Lung (tissue), 12 donors: ENCODE data around the gene TTLL9. TPM values are rescaled to one million over a fixed set of nuclear protein-coding genes. Genes with fewer than 3 reads are reported as not detected.

Experiments used
- ATAC-seq: fragments of 200-7000 bp; cut with Tn5 transposase; one replicate; pipeline ENCODE4 v1.9.1; 2020; ENCODE audit warnings: moderate number of reproducible peaks; ENCODE audit not compliant: insufficient read depth, low FRiP score
- DNase-seq, 3 donors: peaks; one replicate each; pipeline ENCODE4 v3.0.0-alpha.2; 2013 to 2017
- H3K27ac ChIP-seq, 2 donors: one replicate each; pipeline ENCODE4 v1.5.1; 2013; ENCODE audit warnings: mild to moderate bottlenecking in 2 of 2, moderate library complexity in 2 of 2, control low read depth in 1 of 2, inconsistent platforms in 1 of 2, low read depth in 1 of 2, low read length in 1 of 2
- H3K27me3 ChIP-seq, 3 donors: one replicate each; pipeline ENCODE4 v1.5.1; 2013; ENCODE audit warnings: low read length in 2 of 3; ENCODE audit not compliant: control insufficient read depth in 3 of 3, insufficient read depth in 3 of 3
- H3K36me3 ChIP-seq, 4 donors: one replicate each; pipeline ENCODE4 v1.5.1; 2013; ENCODE audit warnings: low read length in 4 of 4, mild to moderate bottlenecking in 1 of 4, moderate library complexity in 1 of 4; ENCODE audit not compliant: control insufficient read depth in 4 of 4, insufficient read depth in 4 of 4
- H3K4me1 ChIP-seq, 5 donors: one replicate each; pipeline ENCODE4 v1.5.1; 2013; ENCODE audit warnings: low read length in 5 of 5, mild to moderate bottlenecking in 2 of 5, moderate library complexity in 1 of 5; ENCODE audit not compliant: control insufficient read depth in 5 of 5, insufficient read depth in 5 of 5
- H3K4me3 ChIP-seq: one replicate; pipeline ENCODE4 v1.5.1; 2013; ENCODE audit warnings: mild to moderate bottlenecking, control low read depth, moderate library complexity
- H3K9ac ChIP-seq, 2 donors: one replicate each; pipeline ENCODE4 v1.5.1; 2013; ENCODE audit warnings: low read length in 2 of 2, control low read depth in 1 of 2; ENCODE audit not compliant: insufficient read depth in 1 of 2
- H3K9me3 ChIP-seq, 4 donors: one replicate each; pipeline ENCODE4 v1.5.1; 2013; ENCODE audit warnings: low read length in 3 of 4, mild to moderate bottlenecking in 1 of 4, moderate library complexity in 1 of 4; ENCODE audit not compliant: control insufficient read depth in 4 of 4, insufficient read depth in 3 of 4
- WGBS, 2 donors: extraction: QIAGEN DNeasy Blood & Tissue Kit; methylation state at CpG; one replicate each; pipeline ENCODE4 v1.1.7; 2013; 5-methylcytosine and 5-hydroxymethylcytosine counted together
- polyA plus RNA-seq, 2 donors: library from polyadenylated mRNA; stranded (reverse); fragments of 200-250 nt; gene quantifications; one replicate each; pipeline ENCODE4 v1.2.1, GENCODE V29; 2013
- total RNA-seq, 2 donors: library from RNA; depleted of rRNA in 1 of 2; stranded (reverse); fragments of >200 nt in 1 of 2; gene quantifications; one replicate each; pipeline ENCODE4 v1.2.1, GENCODE V29; 2014 to 2021
- TF ChIP-seq, protein P1 (sequence below): IDR thresholded peaks from 2 replicates; pipeline ENCODE4 v1.5.1; 2012; ENCODE audit warnings: mild to moderate bottlenecking; ENCODE audit errors: control extremely low read depth, extremely low read depth
- donor health status: control.
- donor health status: control.
- donor health status: Bipolar disorder and iron deficiency.
- donor health status: healthy.
- donor health status: DM: yes; HTN: yes; CAD: no.

TTLL9 gene
- total and polyA plus RNA-seq, 4 donors = 1.9 to 8.9 (median 4.8) TPM

DNA sequence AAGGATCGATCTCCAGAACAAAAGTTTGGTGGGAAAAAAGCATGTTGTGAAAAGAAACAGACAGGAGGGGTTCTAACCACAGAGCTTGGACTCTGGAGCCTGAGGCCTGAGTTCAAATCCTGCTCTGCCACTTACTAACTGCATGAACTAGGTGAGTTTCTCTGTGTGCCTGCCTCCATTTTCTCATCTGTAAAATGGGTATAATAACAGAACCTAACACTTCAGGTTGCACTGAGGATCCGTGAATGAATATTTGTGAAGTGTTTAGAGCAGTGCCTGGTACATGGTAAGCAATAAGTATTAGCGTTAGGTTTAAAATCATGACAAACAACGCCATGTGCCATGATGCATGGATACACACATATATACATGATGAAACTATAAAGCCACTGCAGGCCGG lies 36.6 kb downstream of the TTLL9 start:
- Histone ChIP-seq H3K9me3 (no peaks in the 10 kb centered on the region), H3K4me1 (no peaks in the 10 kb centered on the region), H3K27ac (no peak overlapping the region), H3K4me3 (no peak overlapping the region), H3K36me3 (no peaks in the 10 kb centered on the region), H3K9ac (no peak overlapping the region), H3K27me3 (no peaks in the 10 kb centered on the region)
- no peak for ATAC-seq
- WGBS, 2 donors = 93 to 98% methylated on average over 5 of the region's 5 CpGs
- no peak for DNase-seq
- TF ChIP-seq, protein P1, sequence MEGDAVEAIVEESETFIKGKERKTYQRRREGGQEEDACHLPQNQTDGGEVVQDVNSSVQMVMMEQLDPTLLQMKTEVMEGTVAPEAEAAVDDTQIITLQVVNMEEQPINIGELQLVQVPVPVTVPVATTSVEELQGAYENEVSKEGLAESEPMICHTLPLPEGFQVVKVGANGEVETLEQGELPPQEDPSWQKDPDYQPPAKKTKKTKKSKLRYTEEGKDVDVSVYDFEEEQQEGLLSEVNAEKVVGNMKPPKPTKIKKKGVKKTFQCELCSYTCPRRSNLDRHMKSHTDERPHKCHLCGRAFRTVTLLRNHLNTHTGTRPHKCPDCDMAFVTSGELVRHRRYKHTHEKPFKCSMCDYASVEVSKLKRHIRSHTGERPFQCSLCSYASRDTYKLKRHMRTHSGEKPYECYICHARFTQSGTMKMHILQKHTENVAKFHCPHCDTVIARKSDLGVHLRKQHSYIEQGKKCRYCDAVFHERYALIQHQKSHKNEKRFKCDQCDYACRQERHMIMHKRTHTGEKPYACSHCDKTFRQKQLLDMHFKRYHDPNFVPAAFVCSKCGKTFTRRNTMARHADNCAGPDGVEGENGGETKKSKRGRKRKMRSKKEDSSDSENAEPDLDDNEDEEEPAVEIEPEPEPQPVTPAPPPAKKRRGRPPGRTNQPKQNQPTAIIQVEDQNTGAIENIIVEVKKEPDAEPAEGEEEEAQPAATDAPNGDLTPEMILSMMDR = no peak

DNA sequence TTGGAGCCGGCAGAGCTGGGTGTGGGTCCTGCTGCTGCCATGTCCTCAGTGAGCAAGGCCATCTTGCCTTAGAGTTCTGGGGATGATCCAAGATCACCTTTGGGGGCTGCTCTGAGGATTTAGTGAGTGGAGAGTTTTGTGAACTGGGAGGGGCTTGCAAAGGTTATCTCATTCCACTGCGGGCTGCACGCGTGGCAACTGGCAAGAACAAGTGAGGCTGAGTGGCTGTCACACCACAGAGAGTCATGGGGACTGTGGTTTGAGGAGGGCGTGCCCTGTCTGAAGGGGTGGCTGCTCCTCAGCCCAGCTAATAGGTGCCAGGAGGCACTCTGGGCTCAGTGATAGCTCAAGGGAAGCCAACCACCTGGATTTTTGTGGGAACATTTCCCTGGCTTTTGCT lies 37.6 kb downstream of the TTLL9 start:
- Histone ChIP-seq H3K27me3 (no peaks in the 10 kb centered on the region), H3K4me3 (no peak overlapping the region), H3K9ac (no peak overlapping the region), H3K4me1 (no peaks in the 10 kb centered on the region), H3K36me3 (no peaks in the 10 kb centered on the region), H3K9me3 (no peaks in the 10 kb centered on the region), H3K27ac (no peak overlapping the region)
- TF ChIP-seq, protein P1 = no peak
- no peak for DNase-seq
- no peak for ATAC-seq
- WGBS, 2 donors = 66 to 76% methylated on average over 5 of the region's 5 CpGs

DNA sequence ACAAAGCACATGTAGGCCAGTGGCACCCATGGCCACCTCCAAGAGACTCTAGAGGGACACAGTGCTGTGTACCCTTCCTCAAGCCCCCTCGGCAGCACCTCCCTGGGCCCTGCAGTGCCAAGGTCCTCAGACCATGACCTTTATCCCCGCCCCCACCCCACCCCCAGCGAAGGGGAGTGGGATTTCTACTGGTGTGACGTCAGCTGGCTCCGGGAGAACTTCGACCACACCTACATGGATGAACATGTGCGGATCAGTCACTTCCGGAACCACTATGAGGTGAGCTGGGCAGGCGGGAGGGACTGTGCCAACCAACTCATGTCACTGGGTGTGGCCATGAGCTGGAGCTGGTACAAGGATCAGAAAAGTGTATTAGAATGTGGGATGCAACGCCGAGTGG lies 38.0 kb downstream of the TTLL9 start:
- Histone ChIP-seq H3K27me3 (no peaks in the 10 kb centered on the region), H3K27ac (no peak overlapping the region), H3K4me1 (no peaks in the 10 kb centered on the region), H3K36me3 (no peaks in the 10 kb centered on the region), H3K9me3 (no peaks in the 10 kb centered on the region), H3K9ac (no peak overlapping the region), H3K4me3 (no peak overlapping the region)
- DNase-seq (no peak), ATAC-seq (no peak)
- TF ChIP-seq, protein P1 = no peak
- WGBS, 2 donors = 87 to 92% methylated on average over 11 of the region's 11 CpGs
